ACC112 (cell line): Measurements from ENCODE around the gene ANKRD17.
"Not testable (repeated sequence)": the region's sequence is repeated elsewhere in the genome, so short reads cannot be mapped to it uniquely, and the experiment has no call there.

Experiments
- H2AFZ ChIP-seq: fragments of 200-600 bp; sonication (generic); one replicate; pipeline ENCODE4 v1.6.0; 2017; ENCODE audit warnings: antibody characterized with exemption, low read length; ENCODE audit not compliant: unreplicated experiment
- H3K27ac ChIP-seq: fragments of 200-600 bp; sonication (generic); 2 replicates; pipeline ENCODE4 v1.5.1; 2014; ENCODE audit warnings: low read depth, mild to moderate bottlenecking, antibody characterized with exemption, low read length, moderate library complexity
- H3K27me3 ChIP-seq: fragments of 200-600 bp; sonication (generic); 2 replicates; pipeline ENCODE4 v1.6.1; 2014; ENCODE audit warnings: mild to moderate bottlenecking, antibody characterized with exemption, low read length, moderate library complexity, mixed read lengths; ENCODE audit not compliant: insufficient read depth
- H3K36me3 ChIP-seq: fragments of 200-600 bp; sonication (generic); 2 replicates; pipeline ENCODE4 v1.6.1; 2016; ENCODE audit warnings: mild to moderate bottlenecking, antibody characterized with exemption, low read length, moderate library complexity, mixed read lengths; ENCODE audit not compliant: insufficient read depth
- H3K4me1 ChIP-seq: fragments of 200-600 bp; sonication (generic); one replicate; pipeline ENCODE4 v1.6.1; 2016; ENCODE audit warnings: low read length, mixed read lengths; ENCODE audit not compliant: insufficient read depth, unreplicated experiment, control insufficient read depth
- H3K4me3 ChIP-seq: fragments of 200-600 bp; sonication (generic); 2 replicates; pipeline ENCODE4 v1.5.1; 2014; ENCODE audit warnings: mild to moderate bottlenecking, low read depth, low read length
- H3K79me2 ChIP-seq: fragments of 200-600 bp; sonication (generic); one replicate; pipeline ENCODE4 v1.6.0; 2016; ENCODE audit warnings: low read length; ENCODE audit not compliant: control insufficient read depth, unreplicated experiment, insufficient read depth

The ANKRD17 gene, protein sequence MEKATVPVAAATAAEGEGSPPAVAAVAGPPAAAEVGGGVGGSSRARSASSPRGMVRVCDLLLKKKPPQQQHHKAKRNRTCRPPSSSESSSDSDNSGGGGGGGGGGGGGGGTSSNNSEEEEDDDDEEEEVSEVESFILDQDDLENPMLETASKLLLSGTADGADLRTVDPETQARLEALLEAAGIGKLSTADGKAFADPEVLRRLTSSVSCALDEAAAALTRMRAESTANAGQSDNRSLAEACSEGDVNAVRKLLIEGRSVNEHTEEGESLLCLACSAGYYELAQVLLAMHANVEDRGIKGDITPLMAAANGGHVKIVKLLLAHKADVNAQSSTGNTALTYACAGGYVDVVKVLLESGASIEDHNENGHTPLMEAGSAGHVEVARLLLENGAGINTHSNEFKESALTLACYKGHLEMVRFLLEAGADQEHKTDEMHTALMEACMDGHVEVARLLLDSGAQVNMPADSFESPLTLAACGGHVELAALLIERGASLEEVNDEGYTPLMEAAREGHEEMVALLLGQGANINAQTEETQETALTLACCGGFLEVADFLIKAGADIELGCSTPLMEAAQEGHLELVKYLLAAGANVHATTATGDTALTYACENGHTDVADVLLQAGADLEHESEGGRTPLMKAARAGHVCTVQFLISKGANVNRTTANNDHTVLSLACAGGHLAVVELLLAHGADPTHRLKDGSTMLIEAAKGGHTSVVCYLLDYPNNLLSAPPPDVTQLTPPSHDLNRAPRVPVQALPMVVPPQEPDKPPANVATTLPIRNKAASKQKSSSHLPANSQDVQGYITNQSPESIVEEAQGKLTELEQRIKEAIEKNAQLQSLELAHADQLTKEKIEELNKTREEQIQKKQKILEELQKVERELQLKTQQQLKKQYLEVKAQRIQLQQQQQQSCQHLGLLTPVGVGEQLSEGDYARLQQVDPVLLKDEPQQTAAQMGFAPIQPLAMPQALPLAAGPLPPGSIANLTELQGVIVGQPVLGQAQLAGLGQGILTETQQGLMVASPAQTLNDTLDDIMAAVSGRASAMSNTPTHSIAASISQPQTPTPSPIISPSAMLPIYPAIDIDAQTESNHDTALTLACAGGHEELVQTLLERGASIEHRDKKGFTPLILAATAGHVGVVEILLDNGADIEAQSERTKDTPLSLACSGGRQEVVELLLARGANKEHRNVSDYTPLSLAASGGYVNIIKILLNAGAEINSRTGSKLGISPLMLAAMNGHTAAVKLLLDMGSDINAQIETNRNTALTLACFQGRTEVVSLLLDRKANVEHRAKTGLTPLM (N-terminal part only)

DNA sequence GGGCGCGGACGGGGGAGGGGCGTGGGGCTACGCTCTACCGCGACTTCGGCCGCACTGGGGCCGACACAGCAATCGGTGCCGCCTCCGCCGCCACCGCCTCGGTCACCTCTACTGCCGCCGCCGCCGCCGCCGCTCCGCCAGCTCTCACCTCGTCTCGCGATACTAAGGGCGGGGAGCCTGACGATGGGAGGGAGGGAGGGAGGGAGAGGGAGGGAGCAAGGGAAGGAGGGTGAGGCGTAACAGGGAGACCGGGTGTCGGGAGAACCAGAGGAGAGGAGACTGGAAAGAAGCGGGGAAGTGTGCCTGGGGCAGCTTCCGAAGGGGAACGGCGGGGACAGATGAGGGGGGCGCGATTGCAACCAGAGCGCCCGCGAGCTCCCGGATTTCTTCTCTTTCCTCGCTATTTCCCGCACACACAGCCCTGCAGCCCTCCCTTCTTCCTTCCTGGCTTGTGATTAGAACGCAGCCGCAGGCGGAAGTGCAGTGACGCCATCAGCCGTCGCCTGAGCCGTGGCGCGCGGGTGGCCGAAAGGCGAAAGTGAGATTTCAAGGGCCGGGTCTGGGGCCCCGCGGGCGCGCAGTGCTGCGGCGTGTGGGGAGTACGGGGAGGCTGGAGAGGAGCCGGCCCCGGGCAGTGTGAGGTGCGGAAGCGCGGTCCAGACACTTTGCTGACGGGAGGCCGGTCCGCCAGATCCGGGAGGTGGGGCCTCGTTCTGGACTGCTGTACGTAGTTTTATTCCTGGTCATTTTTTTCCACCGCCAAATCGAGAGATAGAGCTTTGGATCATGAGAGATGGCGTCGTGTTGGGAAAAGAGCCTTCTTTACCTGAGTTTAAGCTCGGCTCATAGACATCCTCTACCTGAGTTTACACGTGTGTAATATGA lies at the start of gene ANKRD17:
Gene ANKRD17 (minus strand): TSS at position 113 of the 885 bp plus-strand sequence. CDS start 130 bp downstream, outside the sequence.
- Histone ChIP-seq H3K36me3 (0 out of 2 replicates have a peak, but pooled peaks cover 5% of the 10 kb centered on the region), H3K4me1 (peaks cover 27% of the 10 kb centered on the region), H3K27ac (peak within 1 kb of the TSS; percentile 89), H2AFZ (peak within 1 kb of the TSS; percentile 49), H3K27me3 (no peaks in the 10 kb centered on the region), H3K4me3 (peak within 1 kb of the TSS; percentile 95), H3K79me2 (peaks cover 76% of the 10 kb centered on the region)

DNA sequence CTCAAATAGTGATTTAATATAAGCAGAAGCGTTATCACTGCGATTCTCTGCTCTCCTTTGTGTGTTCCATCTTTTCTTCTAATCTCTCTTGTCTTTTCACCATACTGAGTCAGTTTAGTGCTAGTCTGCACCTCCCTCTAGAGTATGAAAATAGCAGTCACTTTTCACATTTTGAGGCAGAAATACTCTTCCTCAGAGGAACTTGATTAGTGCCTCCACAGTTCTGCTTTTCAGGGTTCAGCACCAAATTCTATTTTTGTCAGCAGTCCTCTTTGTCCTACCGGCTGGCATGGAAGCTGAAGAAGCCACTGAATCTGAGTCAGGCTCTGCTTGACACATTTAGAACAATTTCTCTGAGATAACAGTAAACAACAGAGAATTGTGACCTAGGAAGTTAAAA lies 49.7 kb upstream of the ANKRD17 start:
- Histone ChIP-seq H2AFZ (peak overlapping the region; percentile 92), H3K27me3 (no peaks in the 10 kb centered on the region), H3K79me2 (no peaks in the 10 kb centered on the region), H3K27ac (peak overlapping the region; percentile 58), H3K36me3 (no peaks in the 10 kb centered on the region), H3K4me3 (peak overlapping the region; percentile 30; the same call in 1 of the 2 replicates), H3K4me1 (peaks cover 33% of the 10 kb centered on the region)

DNA sequence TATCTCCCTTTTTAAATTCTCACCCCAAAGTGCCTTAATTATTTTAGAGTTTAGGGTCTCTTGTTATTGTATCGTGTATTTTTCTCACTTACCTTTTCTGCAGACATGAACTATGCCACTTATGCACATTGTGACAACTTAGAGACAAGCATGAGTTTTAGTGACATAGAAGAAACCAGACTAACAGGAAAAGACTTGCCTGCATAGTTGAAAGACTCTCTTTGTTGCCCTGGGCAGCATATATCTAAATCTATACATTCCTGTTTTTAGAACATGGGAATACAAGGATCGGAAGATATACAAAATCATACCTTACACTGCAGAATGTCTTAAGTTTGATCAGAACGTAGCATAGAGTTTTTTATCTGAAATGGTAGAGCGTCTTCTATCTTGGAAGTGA lies 45.1 kb upstream of the ANKRD17 start:
- no peaks in the 10 kb centered on the region for H3K79me2 ChIP-seq
- H3K4me3 ChIP-seq = no peak overlapping the region
- H3K36me3 ChIP-seq = no peaks in the 10 kb centered on the region
- peaks cover 12% of the 10 kb centered on the region for H3K4me1 ChIP-seq
- H3K27ac ChIP-seq = no peak overlapping the region
- H3K27me3 ChIP-seq = no peaks in the 10 kb centered on the region
- no peak overlapping the region for H2AFZ ChIP-seq

DNA sequence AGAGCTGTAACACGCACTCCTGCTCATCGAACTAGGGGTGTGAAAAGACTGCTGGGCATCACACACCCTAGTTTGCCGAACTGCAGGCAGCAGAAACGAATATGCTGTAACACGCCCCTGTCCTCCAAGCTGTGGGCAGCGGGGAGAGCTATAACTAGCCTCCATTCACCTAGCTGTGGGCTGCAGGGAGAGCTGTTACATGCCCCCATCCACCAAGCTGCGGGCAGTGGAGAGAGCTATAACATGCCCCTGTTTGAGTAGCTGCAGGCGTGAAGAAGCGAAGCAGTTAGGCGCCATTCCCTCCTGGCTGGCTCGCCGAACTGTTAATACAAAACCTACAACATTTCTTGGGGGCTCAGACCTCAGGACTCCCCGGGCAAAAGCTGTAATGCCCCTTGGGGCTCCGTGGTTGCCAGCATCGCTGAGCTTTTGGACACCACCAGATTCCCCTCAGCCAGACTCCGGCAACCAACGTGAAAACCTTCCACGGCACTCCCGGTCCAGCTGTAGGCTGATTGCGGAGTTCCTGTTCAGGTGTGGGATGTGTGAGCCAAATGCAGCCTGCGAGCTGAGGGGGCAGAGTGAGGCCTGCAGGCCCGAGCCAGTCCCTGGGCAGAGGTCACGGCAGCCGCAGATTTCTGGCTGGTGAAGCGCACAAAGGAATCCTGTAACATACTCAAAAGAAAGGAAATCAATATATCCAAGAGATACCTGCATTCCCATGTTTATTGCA lies 41.1 kb upstream of the ANKRD17 start:
- H3K27me3 ChIP-seq = no peaks in the 10 kb centered on the region
- H3K4me1 ChIP-seq = no peaks in the 10 kb centered on the region
- no peak overlapping the region for H3K27ac ChIP-seq
- H3K79me2 ChIP-seq = no peaks in the 10 kb centered on the region
- H3K36me3 ChIP-seq = no peaks in the 10 kb centered on the region
- no peak overlapping the region for H2AFZ ChIP-seq
- no peak overlapping the region for H3K4me3 ChIP-seq

DNA sequence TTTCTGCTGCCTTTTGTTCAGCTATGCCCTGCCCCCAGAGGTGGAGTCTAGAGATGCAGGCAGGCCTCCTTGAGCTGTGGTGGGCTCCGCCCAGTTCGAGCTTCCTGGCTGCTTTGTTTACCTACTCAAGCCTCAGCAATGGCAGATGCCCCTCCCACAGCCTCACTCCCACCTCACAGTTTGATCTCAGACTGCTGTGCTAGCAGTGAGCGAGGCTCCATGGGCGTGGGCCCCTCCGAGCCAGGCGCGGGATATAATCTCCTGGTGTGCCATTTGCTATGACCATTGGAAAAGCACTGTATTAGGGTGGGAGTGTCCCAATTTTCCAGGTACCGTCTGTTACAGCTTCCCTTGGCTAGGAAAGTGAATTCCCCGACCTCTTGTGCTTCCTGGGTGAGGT lies 34.1 kb upstream of the ANKRD17 start:
- not testable (repeated sequence) for H3K79me2 ChIP-seq, H2AFZ ChIP-seq, H3K4me3 ChIP-seq, H3K27me3 ChIP-seq, H3K36me3 ChIP-seq, H3K4me1 ChIP-seq, H3K27ac ChIP-seq

DNA sequence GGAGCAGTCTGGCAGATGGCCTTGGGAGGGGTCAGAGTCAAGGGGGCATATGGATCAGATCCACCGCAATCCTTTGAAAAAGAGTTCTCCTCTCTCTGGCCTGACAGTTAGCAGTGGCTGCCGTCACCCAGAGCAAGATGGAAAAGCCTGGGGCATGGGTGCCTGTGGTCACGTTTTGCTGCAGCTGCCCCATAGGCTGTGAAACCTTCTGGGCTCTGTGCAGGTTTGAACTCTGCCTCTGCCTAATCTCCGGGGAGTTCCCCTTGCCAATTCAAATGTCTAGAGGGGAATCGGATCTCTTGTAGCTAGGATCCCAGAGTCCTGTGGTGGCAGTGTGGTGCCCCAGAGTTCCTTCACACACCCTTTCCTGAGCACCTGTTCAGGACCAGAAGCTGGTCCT lies 23.4 kb upstream of the ANKRD17 start:
- Histone ChIP-seq H3K27ac (no peak overlapping the region), H3K4me1 (no peaks in the 10 kb centered on the region), H2AFZ (no peak overlapping the region), H3K79me2 (no peaks in the 10 kb centered on the region), H3K4me3 (no peak overlapping the region), H3K27me3 (no peaks in the 10 kb centered on the region), H3K36me3 (0 out of 2 replicates have a peak, but pooled peaks cover 5% of the 10 kb centered on the region)

DNA sequence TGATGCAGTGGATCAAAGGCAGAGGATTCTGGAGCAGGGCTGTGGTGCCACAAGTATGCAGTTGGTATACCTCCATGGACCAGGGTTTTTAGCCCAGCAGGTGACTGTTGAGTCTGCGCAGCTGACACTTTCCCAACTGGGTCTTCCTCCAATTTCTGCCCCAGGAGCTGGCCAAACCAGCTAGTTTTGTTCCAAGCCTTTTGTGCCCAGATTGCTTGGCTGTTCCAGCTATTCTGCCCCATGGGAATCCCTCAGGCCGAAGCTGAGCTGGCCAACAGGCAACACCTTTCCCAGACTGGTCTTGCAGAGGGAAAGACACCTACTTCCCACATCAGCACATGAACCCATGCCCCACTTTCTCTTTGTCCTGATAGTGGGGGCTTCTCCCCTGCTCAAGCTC lies 22.8 kb upstream of the ANKRD17 start:
- Histone ChIP-seq H3K4me3 (no peak overlapping the region), H3K36me3 (0 out of 2 replicates have a peak, but pooled peaks cover 5% of the 10 kb centered on the region), H3K27me3 (no peaks in the 10 kb centered on the region), H3K27ac (no peak overlapping the region), H3K79me2 (no peaks in the 10 kb centered on the region), H3K4me1 (no peaks in the 10 kb centered on the region), H2AFZ (no peak overlapping the region)

DNA sequence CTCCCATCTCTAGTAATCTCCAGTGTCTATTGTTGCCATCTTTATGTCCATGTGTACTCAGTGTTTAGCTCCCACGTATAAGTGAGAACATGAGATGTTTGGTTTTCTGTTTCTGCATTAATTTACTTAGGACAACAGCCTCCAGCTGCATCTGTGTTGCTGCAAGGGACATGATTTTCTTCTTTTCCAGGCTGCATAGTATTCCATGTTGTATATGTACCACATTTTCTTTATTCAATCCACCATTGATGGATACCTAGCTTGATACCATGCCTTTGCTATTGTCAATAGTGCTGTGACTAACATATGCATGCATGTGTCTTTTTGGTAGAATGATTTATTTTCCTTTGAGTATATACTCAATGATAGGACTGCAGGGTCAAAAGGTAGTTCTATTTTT lies 18.6 kb upstream of the ANKRD17 start:
- no peak overlapping the region for H3K27ac ChIP-seq
- H3K27me3 ChIP-seq = no peaks in the 10 kb centered on the region
- 0 out of 2 replicates have a peak, but pooled peaks cover 5% of the 10 kb centered on the region for H3K36me3 ChIP-seq
- H3K4me3 ChIP-seq = no peak overlapping the region
- H2AFZ ChIP-seq = no peak overlapping the region
- H3K79me2 ChIP-seq = no peaks in the 10 kb centered on the region
- H3K4me1 ChIP-seq = peaks cover 15% of the 10 kb centered on the region

DNA sequence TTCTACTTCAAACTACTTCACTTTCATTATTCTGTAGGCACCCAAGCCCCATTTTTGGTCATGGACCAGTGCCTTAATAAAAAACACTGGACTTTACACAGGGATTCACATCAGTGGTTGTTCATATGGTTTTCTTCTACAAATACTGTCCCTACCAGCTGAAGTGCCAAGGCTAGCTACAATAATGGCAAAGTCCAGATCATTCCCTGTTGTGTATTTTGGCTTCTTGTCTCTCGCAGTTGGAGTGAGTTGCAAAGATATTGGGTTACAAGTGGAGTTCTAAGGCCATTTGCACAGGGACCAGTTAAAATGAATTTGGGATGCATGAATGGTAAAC lies 16.7 kb upstream of the ANKRD17 start:
- Histone ChIP-seq H3K4me3 (no peak overlapping the region), H3K27ac (no peak overlapping the region), H3K4me1 (peaks cover 15% of the 10 kb centered on the region), H3K36me3 (0 out of 2 replicates have a peak, but pooled peaks cover 5% of the 10 kb centered on the region), H2AFZ (no peak overlapping the region), H3K79me2 (no peaks in the 10 kb centered on the region), H3K27me3 (no peaks in the 10 kb centered on the region)
